Muscle of leg (tissue), 11 donors: ENCODE data around the gene TSLP. TPM values are rescaled to one million over a fixed set of nuclear protein-coding genes. Genes with fewer than 3 reads are reported as not detected.

ENCODE experiments used
- DNase-seq: peaks from one replicate; pipeline ENCODE4 v3.0.0; 2013
- H3K27ac ChIP-seq: one replicate; pipeline ENCODE4 v1.5.1; 2013; ENCODE audit warnings: mild to moderate bottlenecking, low read length, control low read depth
- H3K27me3 ChIP-seq: one replicate; pipeline ENCODE4 v1.6.1; 2013; ENCODE audit warnings: low read length; ENCODE audit not compliant: control insufficient read depth, insufficient read depth
- H3K36me3 ChIP-seq: one replicate; pipeline ENCODE4 v1.6.1; 2013; ENCODE audit warnings: low read length; ENCODE audit not compliant: control insufficient read depth, insufficient read depth
- H3K4me1 ChIP-seq: one replicate; pipeline ENCODE4 v1.6.1; 2013; ENCODE audit warnings: low read length; ENCODE audit not compliant: control insufficient read depth, insufficient read depth
- H3K4me3 ChIP-seq: one replicate; pipeline ENCODE4 v1.5.1; 2013; ENCODE audit warnings: low read length, control low read depth
- H3K9me3 ChIP-seq: replicated peaks from 2 replicates; pipeline ENCODE4 v1.6.1; 2013; ENCODE audit warnings: low read depth, low read length; ENCODE audit not compliant: control insufficient read depth
- WGBS: methylation state at CpG from one replicate; pipeline ENCODE4 v1.1.5; 2013; ENCODE audit warnings: missing lambda C conversion rate; ENCODE audit not compliant: insufficient coverage; 5-methylcytosine and 5-hydroxymethylcytosine counted together
- polyA plus RNA-seq, 8 donors: library from polyadenylated mRNA; unstranded; fragments of 120-200 nt; gene quantifications; one replicate each; pipeline versions ENCODE4 v1.2.1 to v1.2.3, GENCODE V29; 2013; ENCODE audit warnings: inconsistent platforms in 1 of 8, low replicate concordance in 1 of 8; ENCODE audit not compliant: insufficient read length in 8 of 8, insufficient read depth in 1 of 8
- total RNA-seq: library from RNA; stranded (reverse); fragments of 120-200 nt; gene quantifications from one replicate; pipeline ENCODE4 v1.2.4, GENCODE V29; 2013

Gene TSLP
- total and polyA plus RNA-seq, 9 donors, result 0.09 to 0.37 (median 0.26) TPM

GRCh38 chr5:111068213-111068612 is 3.3 kb upstream of the TSLP start:
- H3K36me3 ChIP-seq, result no peaks in the 10 kb centered on the region
- peaks cover 30% of the 10 kb centered on the region for H3K27me3 ChIP-seq
- WGBS, result no CpG with 5 or more reads among the region's 2 CpGs
- no peak for DNase-seq
- no peak overlapping the region for H3K27ac ChIP-seq
- H3K4me1 ChIP-seq, result peaks cover 16% of the 10 kb centered on the region
- no peaks in the 10 kb centered on the region for H3K9me3 ChIP-seq
- no peak overlapping the region for H3K4me3 ChIP-seq

DNA sequence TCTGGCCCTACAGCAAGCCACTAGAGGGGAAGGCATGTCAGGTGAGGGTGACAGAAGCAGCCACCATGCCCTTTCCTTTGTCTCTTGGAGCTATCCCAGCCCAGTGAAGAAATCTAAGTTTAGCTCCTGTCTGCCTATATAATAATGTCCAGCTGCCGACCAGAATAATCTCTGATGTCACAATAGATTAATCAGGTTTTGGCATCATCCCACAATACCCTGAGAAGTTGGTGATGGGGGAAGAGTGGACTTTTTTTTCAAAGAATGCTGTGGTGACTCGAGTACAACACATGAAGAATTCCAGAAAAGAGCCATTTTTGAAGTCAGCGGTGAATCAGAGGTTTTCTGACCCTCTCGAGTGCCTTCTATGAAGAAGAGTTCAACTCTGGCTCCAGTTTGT is 1.7 kb upstream of the TSLP start:
- H3K36me3 ChIP-seq, result no peaks in the 10 kb centered on the region
- WGBS, result 17% methylated on average over 3 of the region's 4 CpGs
- H3K9me3 ChIP-seq, result no peaks in the 10 kb centered on the region
- H3K4me3 ChIP-seq, result no peak overlapping the region
- peaks cover 16% of the 10 kb centered on the region for H3K4me1 ChIP-seq
- peaks cover 34% of the 10 kb centered on the region for H3K27me3 ChIP-seq
- no peak for DNase-seq
- H3K27ac ChIP-seq, result no peak overlapping the region

GRCh38 chr5:111070272-111071134 is 1.0 kb upstream of the TSLP start:
- Histone ChIP-seq H3K4me3 (peak overlapping the region; percentile 23), H3K27ac (no peak overlapping the region), H3K9me3 (no peaks in the 10 kb centered on the region), H3K4me1 (peaks cover 16% of the 10 kb centered on the region), H3K36me3 (no peaks in the 10 kb centered on the region), H3K27me3 (peaks cover 36% of the 10 kb centered on the region)
- peak; percentile 21 for DNase-seq
- under 1% methylated on average over 29 of the region's 42 CpGs for WGBS

- no peaks in the 10 kb centered on the region for H3K9me3 ChIP-seq
- DNase-seq, result peak; percentile 34
- WGBS, result 3% methylated on average over 41 of the region's 44 CpGs
- no peak overlapping the region for H3K27ac ChIP-seq
- peaks cover 38% of the 10 kb centered on the region for H3K27me3 ChIP-seq
- H3K4me1 ChIP-seq, result peaks cover 16% of the 10 kb centered on the region
- H3K4me3 ChIP-seq, result peak overlapping the region; percentile 49
- H3K36me3 ChIP-seq, result no peaks in the 10 kb centered on the region
Observed at GRCh38 chr5:111072949-111073682, 1.6 kb downstream of the TSLP start.

- Histone ChIP-seq H3K27ac (no peak overlapping the region), H3K4me1 (peaks cover 16% of the 10 kb centered on the region), H3K9me3 (no peaks in the 10 kb centered on the region), H3K27me3 (peaks cover 38% of the 10 kb centered on the region), H3K4me3 (no peak overlapping the region), H3K36me3 (no peaks in the 10 kb centered on the region)
- WGBS, result 60% methylated on average over 1 of the region's 2 CpGs
- DNase-seq, result no peak
Observed at GRCh38 chr5:111074244-111074643, 2.7 kb downstream of the TSLP start.

DNA sequence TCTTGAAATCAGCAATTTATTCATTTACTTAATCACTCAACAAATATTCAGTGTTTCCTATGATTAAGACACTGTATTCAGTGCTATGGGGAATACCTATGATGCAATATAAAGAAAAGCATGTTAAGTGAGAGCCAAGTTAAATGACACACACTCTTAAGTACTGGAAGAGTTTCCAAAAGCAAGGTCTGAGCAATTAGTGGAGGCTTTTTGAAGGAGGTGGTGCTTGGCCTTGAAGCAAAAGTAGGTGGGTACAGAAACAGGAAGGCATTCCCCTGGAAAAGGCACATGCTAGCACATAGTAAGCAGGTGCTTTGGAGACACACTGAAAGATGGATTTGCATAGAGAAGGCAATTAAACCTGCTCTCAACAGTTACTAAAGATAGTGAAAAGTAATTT is 4.0 kb downstream of the TSLP start:
- no peaks in the 10 kb centered on the region for H3K9me3 ChIP-seq
- H3K4me1 ChIP-seq, result peaks cover 11% of the 10 kb centered on the region
- no peaks in the 10 kb centered on the region for H3K36me3 ChIP-seq
- peaks cover 28% of the 10 kb centered on the region for H3K27me3 ChIP-seq
- H3K4me3 ChIP-seq, result no peak overlapping the region
- no peak for DNase-seq
- no peak overlapping the region for H3K27ac ChIP-seq

- no peak for DNase-seq
- Histone ChIP-seq H3K9me3 (no peaks in the 10 kb centered on the region), H3K4me3 (no peak overlapping the region), H3K36me3 (no peaks in the 10 kb centered on the region), H3K27ac (no peak overlapping the region), H3K27me3 (peaks cover 22% of the 10 kb centered on the region), H3K4me1 (peaks cover 6% of the 10 kb centered on the region)
- no CpG with 5 or more reads among the region's 1 CpG for WGBS
Observed at GRCh38 chr5:111076091-111076490, 4.6 kb downstream of the TSLP start.

DNA sequence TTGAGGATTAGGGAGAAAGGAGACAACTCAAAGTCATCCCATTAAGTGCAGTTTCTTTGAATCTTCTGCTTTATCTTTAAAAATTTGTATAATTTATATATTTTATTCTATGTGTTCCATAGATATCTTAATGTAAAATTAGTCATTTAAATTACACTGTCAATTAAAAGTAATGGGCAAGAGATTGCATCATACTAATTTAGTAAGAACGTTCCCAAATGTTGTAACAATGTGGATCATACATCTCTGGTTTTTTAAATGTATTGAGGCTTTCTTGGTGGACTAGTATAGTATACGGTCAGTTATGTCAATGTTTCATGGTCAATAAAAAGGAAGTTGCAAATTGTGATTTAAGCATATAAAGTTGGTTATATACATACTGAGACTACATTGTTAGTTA is 6.2 kb downstream of the TSLP start:
- Histone ChIP-seq H3K36me3 (no peaks in the 10 kb centered on the region), H3K27ac (no peak overlapping the region), H3K4me3 (no peak overlapping the region), H3K9me3 (no peaks in the 10 kb centered on the region), H3K27me3 (peaks cover 14% of the 10 kb centered on the region), H3K4me1 (peaks cover 5% of the 10 kb centered on the region)
- no peak for DNase-seq
- no CpG with 5 or more reads among the region's 2 CpGs for WGBS

- Histone ChIP-seq H3K9me3 (no peaks in the 10 kb centered on the region), H3K4me1 (no peaks in the 10 kb centered on the region), H3K27ac (no peak overlapping the region), H3K27me3 (peaks cover 4% of the 10 kb centered on the region), H3K36me3 (no peaks in the 10 kb centered on the region), H3K4me3 (no peak overlapping the region)
- no peak for DNase-seq
- no CpG with 5 or more reads among the region's 1 CpG for WGBS
Observed at GRCh38 chr5:111079846-111080245, 8.3 kb downstream of the TSLP start.

DNA sequence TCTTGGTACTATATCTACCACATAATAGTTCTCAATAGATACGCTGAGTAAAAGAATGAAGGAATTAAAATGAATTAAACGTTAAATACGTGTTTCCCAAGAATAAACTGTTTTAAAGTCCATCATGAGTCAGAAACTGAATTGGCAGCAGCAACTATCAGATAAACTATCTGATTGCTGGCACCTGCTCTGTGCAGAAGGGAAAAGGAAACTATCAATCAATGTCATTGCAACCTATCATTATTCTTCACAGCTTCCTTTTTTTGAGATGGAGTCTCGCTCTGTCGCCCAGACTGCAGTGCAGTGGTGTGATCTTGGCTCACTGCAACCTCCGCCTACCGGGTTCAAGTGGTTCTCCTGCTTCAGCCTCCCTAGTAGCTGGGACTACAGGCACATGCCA is 11.8 kb downstream of the TSLP start:
- no peaks in the 10 kb centered on the region for H3K36me3 ChIP-seq
- H3K9me3 ChIP-seq, result no peaks in the 10 kb centered on the region
- no peaks in the 10 kb centered on the region for H3K27me3 ChIP-seq
- no peaks in the 10 kb centered on the region for H3K4me1 ChIP-seq
- DNase-seq, result no peak
- no peak overlapping the region for H3K4me3 ChIP-seq
- 100% methylated on average over 2 of the region's 7 CpGs for WGBS
- H3K27ac ChIP-seq, result no peak overlapping the region
